GM19099 (cell line): ENCODE measurements around the gene ECEL1.

ENCODE experiments used
- POLR2A ChIP-seq: IDR thresholded peaks from 3 replicates; pipeline ENCODE4 v1.6.1; 2011; ENCODE audit warnings: low read depth; ENCODE audit not compliant: insufficient read length; ENCODE audit errors: extremely low read depth

The ECEL1 gene

DNA sequence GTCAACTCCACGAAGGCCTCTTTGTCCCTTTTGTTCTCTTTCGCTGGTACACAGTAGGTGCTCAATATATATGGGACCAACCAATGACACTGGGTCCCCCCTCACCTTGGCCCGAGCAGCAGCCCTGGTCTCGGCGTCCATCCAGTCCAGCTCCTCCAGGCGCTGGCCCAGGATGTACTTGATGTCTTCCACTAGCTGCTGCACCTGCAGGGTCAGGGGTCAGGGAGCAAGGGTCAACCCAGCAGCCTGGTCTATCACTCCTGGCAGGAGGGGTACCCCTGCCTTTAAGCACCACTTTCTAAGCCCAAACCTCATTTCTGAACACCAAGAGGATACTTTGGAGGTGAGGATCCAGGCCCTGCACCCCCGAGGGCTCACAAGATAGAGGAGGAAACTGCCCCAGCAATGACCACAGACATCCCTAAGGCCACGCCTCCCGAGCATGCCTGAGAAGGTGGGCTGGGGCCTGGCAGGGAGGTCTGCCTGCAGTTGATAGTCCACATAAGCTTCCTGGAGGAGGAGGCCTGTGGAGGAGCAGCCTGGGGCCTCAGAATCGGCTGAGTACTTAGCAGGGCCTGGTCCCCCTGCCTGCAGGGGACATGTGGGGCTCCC lies 4.2 kb downstream of the ECEL1 start:
- no peak for TF ChIP-seq POLR2A

DNA sequence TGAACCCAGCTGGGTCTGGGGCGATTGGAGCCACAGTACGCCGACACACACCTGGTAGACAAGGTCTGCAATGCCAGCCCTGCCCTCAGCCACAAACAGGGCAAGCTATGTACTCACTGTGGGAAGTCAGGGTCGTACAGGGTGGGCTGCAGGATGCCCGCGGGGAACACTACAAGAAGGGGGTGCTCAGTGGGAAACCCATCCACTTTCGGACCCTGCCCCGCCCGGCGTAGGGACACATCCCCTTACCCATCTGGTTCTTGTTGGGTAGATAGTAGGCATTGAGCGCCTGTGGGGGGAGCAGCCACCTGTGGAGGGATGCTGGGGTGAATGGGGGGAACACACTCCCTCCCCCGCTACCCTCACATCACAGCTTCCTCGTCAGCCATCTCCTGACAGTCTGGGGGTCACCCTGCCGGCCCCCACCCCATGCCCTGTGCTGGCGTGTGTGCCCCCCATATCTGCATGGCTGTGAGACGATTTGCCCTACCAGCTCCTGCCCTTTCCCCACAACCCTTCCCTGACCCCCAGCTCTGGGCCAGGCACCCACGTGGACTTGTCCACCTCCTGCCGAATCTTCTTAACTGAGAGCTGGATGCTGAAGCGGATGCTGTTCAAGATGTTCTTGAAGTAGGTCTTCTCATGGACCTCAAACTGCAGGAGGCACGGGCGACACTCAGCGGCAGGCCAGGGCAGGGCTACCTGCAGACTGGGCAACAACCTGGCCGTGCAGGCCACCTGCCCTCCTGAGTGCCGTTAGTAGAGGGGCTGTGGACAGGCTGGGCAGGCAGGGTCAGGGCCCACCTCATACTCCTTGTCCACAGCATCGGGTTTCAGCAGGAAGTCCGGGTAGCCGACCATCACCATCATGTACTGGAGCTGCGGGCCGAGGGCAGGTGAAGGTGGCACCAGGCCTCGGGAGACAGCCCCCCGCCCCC lies 5.1 kb downstream of the ECEL1 start:
- no peak for TF ChIP-seq POLR2A

- no peak for TF ChIP-seq POLR2A
Measured at GRCh38 chr2:232481322-232482140, 6.1 kb downstream of the ECEL1 start.

- TF ChIP-seq POLR2A: no peak
Measured at GRCh38 chr2:232480201-232481190, 7.1 kb downstream of the ECEL1 start.

DNA sequence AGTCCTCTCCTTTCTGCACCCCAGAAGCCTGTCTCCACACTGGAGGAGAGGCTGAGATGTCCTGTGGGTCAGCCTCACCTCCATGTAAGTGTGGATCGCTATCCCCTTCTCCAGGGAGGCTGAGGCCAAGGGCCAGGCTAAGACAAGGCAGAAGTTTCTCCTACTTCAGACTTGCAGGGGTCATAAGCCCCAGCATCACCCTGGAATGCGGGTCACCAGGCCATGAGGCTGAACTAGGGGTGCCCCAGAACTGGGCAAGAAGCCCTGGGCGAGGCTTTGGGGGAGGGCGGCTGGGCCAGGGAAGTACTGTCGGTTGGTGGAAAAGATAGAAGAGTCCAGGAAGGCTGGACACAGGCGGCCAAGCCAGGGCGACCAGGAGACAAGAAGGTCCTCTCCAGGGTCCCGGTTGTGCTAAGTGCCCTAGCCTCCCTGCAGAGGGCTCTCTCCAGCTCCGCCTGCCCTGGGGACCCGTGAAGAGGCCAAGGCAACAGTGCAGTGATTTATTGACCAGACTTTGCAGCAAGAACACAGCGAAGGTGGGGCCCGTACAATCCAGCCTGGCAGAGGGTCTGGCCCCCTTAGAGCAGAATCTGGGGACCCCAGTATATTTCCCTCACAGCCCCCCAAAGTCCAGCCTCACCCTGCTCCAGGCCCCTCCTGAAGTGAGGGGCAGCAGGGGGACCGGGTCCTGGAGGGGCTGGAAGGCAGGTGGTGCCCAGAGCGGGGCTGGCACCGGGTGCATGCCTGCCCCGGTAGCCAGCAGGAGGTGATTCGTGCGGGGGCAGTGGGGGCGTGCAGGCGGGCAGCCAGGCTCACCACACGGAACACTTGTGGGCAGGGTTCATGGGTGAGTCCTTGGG lies 8.1 kb downstream of the ECEL1 start:
- no peak for TF ChIP-seq POLR2A

- TF ChIP-seq POLR2A: no peak
Measured at GRCh38 chr2:232478571-232479340, 8.9 kb downstream of the ECEL1 start.

DNA sequence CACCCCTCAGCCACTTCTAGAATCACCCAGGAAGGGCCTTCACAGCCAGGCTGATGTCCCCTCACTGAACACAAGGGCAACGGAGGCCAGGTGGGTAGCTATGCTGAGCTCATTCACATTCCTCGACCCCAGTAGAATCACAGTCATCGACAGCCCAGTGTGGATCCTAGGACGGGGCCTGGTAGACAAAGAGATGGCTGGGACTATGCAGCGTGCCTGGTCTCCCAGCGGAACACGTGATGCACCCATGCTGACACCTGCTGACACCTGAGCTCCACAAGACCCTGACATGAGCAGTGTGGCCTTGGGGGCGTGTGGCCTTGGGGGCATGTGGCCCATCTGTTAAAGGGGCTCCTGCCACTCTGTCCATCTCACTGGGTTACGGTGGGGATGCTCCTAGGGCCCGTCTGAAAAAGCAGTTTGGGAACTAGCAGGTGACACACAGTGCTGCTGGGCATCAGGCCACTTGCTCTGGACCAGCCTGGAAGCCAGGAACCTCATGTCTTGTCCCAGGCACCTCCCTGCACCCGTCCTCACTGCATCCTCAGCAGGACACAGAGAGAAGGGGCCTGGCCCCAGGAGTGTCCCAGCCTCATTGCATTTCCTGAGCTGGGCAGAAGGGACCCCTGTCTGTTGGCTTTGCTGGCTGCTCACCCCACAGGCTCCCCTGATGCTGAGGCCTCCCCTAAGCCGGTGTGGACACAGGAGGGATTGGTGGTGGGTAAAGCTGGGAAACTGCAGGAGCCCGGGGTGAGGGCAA lies 9.7 kb downstream of the ECEL1 start:
- no peak for TF ChIP-seq POLR2A

DNA sequence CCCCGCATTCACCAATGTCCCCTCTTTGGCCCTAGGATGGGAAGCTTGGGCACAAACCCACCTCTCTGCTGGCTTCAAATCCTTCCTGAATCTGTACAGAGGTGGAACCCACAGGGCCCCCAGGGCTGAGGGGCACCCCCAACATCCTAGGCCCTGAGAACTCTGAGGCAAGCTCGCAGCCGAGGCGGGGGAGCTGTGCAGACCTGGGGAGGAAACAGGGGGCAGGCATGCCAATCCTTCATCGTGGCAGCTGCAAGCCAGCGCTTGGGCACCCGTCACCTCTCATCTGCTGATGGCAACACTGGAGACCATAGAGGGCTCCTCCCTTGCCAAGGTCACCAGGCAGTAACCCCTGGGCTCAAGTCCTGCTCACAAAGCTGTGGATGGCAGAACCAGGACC lies 10.8 kb downstream of the ECEL1 start:
- TF ChIP-seq POLR2A: no peak

DNA sequence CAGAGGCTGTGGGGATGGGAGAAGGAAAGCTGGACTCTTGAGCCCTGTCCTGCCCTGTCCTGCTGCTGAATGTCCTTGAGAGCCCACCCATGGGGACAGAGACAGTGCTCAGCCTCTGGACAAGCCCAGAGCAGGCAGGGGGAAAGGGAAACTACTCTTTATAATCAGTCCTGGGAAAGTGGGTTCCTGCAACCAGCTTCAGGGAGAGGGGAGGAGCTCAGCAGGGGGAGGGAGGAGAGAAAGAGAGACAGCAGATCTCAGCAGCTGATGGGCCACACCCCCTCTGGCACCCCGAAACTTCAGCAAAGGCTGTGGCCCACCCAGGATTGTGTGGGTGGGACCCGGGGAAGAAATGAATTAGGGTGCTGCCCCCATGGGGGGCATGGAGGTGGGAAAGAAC lies 11.6 kb downstream of the ECEL1 start:
- no peak for TF ChIP-seq POLR2A

- no peak for TF ChIP-seq POLR2A
Measured at GRCh38 chr2:232473467-232473890, 14.2 kb downstream of the ECEL1 start.

DNA sequence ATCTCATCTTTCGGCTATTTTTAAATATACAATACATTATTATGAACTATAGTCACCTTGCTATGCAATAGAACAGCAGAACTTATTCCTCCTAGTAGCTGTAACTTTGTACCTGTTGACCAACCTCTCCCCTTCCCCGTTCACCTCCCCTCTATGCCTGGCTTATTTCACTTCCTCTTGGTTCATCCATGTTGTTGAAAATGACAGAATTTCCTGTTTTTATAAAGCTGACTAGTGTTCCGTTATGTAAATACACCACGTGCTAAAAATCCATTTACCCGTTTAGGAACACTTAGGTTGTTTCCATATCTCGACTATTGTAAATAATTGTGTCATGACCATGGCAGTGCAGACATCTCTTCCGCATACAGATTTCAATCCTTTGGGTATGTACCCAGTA lies 21.4 kb downstream of the ECEL1 start:
- TF ChIP-seq POLR2A: no peak

DNA sequence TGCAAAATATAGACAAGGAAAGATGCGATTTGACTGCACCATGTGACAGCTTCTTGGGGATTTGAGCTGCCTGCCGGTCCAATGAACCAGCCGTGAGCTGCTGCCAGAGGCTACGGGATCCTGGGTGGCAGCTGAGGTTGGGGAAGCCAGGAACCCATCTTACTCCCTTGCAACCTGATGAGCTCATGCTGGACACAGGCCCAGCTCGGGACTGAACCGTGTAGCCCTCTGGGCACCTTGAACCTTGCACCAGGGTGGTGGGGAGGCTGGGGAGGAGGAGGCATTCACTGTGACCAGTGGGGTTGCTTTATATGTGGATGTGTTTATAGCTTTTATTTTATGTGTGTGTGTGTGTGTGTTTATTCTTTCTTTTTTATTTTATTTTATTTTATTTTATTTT lies 22.6 kb downstream of the ECEL1 start:
- no peak for TF ChIP-seq POLR2A
